AG04450 (cell line): ENCODE results near the gene SLC24A4. TPM values are rescaled to one million over a fixed set of nuclear protein-coding genes. Genes with fewer than 3 reads are reported as not detected.

Source experiments
- CTCF ChIA-PET: fragments of 300-600, 350-600 bp; formaldehyde crosslinking; extraction: SDS; loops from one replicate; lab custom pipeline; 2022; ENCODE audit warnings: antibody characterized with exemption, inconsistent platforms; lab: Charles Lee
- POLR2A ChIA-PET: fragments of 350-600 bp; formaldehyde crosslinking; extraction: SDS; loops from one replicate; lab custom pipeline; 2021; ENCODE audit warnings: antibody characterized with exemption, inconsistent platforms; lab: Yijun Ruan, JAX
- DNase-seq: peaks from one replicate; pipeline ENCODE4 v3.0.0-alpha.2; 2011; ENCODE audit warnings: low read depth, low spot score
- H3K27ac ChIP-seq: one replicate; pipeline ENCODE4 v1.5.1; 2012; ENCODE audit warnings: low read depth, low read length, control low read depth
- H3K27me3 ChIP-seq: one replicate; pipeline ENCODE4 v1.6.0; 2012; ENCODE audit warnings: low read length; ENCODE audit not compliant: control insufficient read depth, insufficient read depth
- H3K4me3 ChIP-seq: 2 replicates; pipeline ENCODE4 v1.5.1; 2011; ENCODE audit warnings: mild to moderate bottlenecking, low read depth, low read length, control low read depth
- H3K9me3 ChIP-seq: 2 replicates; pipeline ENCODE4 v1.5.1; 2012; ENCODE audit warnings: low read length; ENCODE audit not compliant: control insufficient read depth, insufficient read depth
- polyA plus RNA-seq: library from polyadenylated mRNA; depleted of rRNA; stranded (reverse); fragments of >200 nt; gene quantifications from 2 replicates; pipeline ENCODE4 v1.2.3, GENCODE V29; 2011
- TF ChIP-seq, protein P1 (sequence below): IDR thresholded peaks from 2 replicates; pipeline ENCODE4 v1.5.1; 2011; ENCODE audit warnings: low read depth, low read length, control low read depth, inconsistent platforms

SLC24A4 gene
- polyA plus RNA-seq, 1 experiment, result not detected

- ChIA-PET CTCF (no interaction called here), POLR2A (no interaction called here)
- Histone ChIP-seq H3K4me3 (no peak overlapping the region), H3K9me3 (no peaks in the 10 kb centered on the region; the same call in none of the 2 replicates), H3K27ac (no peak overlapping the region), H3K27me3 (peaks cover 30% of the 10 kb centered on the region)
- DNase-seq, result no peak
- TF ChIP-seq, protein P1, sequence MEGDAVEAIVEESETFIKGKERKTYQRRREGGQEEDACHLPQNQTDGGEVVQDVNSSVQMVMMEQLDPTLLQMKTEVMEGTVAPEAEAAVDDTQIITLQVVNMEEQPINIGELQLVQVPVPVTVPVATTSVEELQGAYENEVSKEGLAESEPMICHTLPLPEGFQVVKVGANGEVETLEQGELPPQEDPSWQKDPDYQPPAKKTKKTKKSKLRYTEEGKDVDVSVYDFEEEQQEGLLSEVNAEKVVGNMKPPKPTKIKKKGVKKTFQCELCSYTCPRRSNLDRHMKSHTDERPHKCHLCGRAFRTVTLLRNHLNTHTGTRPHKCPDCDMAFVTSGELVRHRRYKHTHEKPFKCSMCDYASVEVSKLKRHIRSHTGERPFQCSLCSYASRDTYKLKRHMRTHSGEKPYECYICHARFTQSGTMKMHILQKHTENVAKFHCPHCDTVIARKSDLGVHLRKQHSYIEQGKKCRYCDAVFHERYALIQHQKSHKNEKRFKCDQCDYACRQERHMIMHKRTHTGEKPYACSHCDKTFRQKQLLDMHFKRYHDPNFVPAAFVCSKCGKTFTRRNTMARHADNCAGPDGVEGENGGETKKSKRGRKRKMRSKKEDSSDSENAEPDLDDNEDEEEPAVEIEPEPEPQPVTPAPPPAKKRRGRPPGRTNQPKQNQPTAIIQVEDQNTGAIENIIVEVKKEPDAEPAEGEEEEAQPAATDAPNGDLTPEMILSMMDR, result no peak
Measured at GRCh38 chr14:92389598-92390158, 66.7 kb downstream of the SLC24A4 start.

DNA sequence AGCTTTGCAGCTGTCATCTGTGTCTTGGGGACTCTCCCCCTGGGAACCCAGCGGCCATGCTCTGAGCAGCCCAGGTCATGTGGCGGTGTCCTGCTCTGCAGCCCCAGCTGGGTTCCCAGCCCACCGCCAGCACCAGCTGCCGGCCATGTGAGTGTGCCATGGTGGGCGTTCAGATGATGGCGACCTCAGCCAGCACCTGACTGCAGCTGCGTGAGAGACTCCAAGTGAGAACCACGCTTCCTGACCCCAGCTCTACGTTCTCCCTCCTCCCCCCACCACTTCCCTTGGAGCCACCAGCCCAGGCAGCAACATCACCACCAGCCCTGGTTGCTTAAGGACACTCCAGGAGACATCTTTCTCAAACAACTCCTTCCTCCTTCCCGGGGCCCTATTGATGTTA, 68.8 kb downstream of the SLC24A4 start:
- Histone ChIP-seq H3K9me3 (no peaks in the 10 kb centered on the region; the same call in none of the 2 replicates), H3K27me3 (peaks cover 19% of the 10 kb centered on the region), H3K27ac (no peak overlapping the region), H3K4me3 (no peak overlapping the region)
- TF ChIP-seq, protein P1, result no peak
- ChIA-PET CTCF (interaction anchor here (0.6 kb wide), 1 partner anchor 8 kb away, joined by 6 read pairs; no protein-coding TSS in a partner anchor), POLR2A (no interaction called here)
- no peak for DNase-seq

DNA sequence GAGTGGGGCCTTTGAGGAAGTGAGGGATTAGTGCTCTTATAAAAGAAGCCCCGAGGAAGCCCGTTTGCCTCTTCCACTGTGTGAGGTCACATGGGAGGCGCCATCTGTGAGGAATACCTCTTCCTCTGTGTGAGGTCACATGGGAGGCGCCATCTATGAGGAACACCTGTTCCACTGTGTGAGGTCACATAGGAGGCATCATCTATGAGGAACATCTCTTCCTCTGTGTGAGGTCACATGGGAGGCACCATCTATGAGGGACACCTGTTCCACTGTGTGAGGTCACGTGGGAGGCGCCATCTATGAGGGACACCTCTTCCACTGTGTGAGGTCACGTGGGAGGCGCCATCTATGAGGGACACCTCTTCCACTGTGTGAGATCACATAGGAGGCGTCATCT, 69.7 kb downstream of the SLC24A4 start:
- TF ChIP-seq, protein P1, result no peak
- no peak overlapping the region for H3K27ac ChIP-seq
- no peaks in the 10 kb centered on the region; the same call in none of the 2 replicates for H3K9me3 ChIP-seq
- CTCF ChIA-PET, result interaction anchor here (0.6 kb wide), 1 partner anchor 7 kb away, joined by 6 read pairs; no protein-coding TSS in a partner anchor
- no peak for DNase-seq
- no peak overlapping the region for H3K4me3 ChIP-seq
- POLR2A ChIA-PET, result no interaction called here
- H3K27me3 ChIP-seq, result peaks cover 19% of the 10 kb centered on the region

GRCh38 chr14:92397150-92397952, 74.4 kb downstream of the SLC24A4 start:
- Histone ChIP-seq H3K27me3 (peaks cover 11% of the 10 kb centered on the region), H3K27ac (no peak overlapping the region), H3K9me3 (no peaks in the 10 kb centered on the region; the same call in 1 of the 2 replicates), H3K4me3 (no peak overlapping the region)
- TF ChIP-seq, protein P1, result no peak
- DNase-seq, result no peak
- ChIA-PET POLR2A (no interaction called here), CTCF (no interaction called here)

GRCh38 chr14:92397953-92398564, 75.1 kb downstream of the SLC24A4 start:
- CTCF ChIA-PET, result no interaction called here
- DNase-seq, result no peak
- no peak overlapping the region for H3K27ac ChIP-seq

More at GRCh38 chr14:92397953-92398564, 75.1 kb downstream of the SLC24A4 start:
- TF ChIP-seq, protein P1, result no peak
- Histone ChIP-seq H3K4me3 (no peak overlapping the region), H3K9me3 (no peaks in the 10 kb centered on the region; the same call in 1 of the 2 replicates), H3K27me3 (peaks cover 11% of the 10 kb centered on the region)
- POLR2A ChIA-PET, result no interaction called here
